C4-2B (cell line): ENCODE results near the gene DNAJC7.

Experiments
- CTCF ChIP-seq: fragments of 450-650 bp; conservative IDR thresholded peaks from 2 replicates; pipeline ENCODE4 v1.5.1; 2017; ENCODE audit warnings: mild to moderate bottlenecking
- ZFX ChIP-seq: fragments of 450-650 bp; IDR thresholded peaks from 2 replicates; pipeline ENCODE4 v1.6.1; 2017

- TF ChIP-seq CTCF, result no peak
- TF ChIP-seq ZFX, result no peak
These were observed 78.1 kb downstream of the DNAJC7 start for GRCh38 chr17:41939044-41939692.
